Astrocyte of the spinal cord (primary cell): ENCODE data around the gene LPP.

ENCODE experiments used
- DNase-seq: peaks from one replicate; pipeline ENCODE4 v3.0.0; 2011; ENCODE audit warnings: low read depth, low spot score
- H3K4me3 ChIP-seq: 2 replicates; pipeline ENCODE4 v1.5.1; 2011; ENCODE audit warnings: low read depth, mild to moderate bottlenecking, low read length, moderate library complexity
- CTCF ChIP-seq: IDR thresholded peaks from 2 replicates; pipeline ENCODE4 v1.5.1; 2012; ENCODE audit warnings: low read depth, mild to moderate bottlenecking, low read length, inconsistent platforms
- in situ Hi-C: cut with HindIII; loops from 2 replicates; pipeline ENCODE4 v1.10.0; 2017; ENCODE audit warnings: low sequenced_read_pairs

Gene LPP

DNA sequence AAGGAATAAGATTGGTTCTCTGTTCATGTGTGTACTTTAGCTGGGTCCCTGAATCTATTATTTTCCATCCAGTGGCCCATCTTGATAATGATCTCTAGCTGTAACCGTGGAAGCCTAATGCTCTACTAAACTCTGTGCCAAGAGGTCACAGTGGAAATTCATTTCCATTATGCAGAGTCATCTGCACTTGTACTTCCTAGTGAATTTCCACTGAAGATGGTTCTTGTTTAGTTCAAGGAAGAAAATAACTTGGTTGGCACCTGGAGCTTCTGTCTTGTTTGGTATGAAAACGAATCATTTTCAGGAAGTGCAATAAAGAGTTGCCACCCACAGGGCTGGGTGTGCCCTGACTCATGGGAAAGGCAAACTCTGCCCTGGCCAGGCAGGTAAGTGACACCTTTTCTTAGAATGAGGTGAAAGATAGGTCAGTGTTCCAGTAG lies 10.3 kb downstream of the LPP start:
- TF ChIP-seq CTCF, result no peak
- no peak overlapping the region for H3K4me3 ChIP-seq
- in situ Hi-C loops, result no loop called here
- no peak for DNase-seq

GRCh38 chr3:188165596-188165995 lies 11.6 kb downstream of the LPP start:
- in situ Hi-C loops, result no loop called here
- no peak for TF ChIP-seq CTCF
- no peak for DNase-seq
- no peak overlapping the region for H3K4me3 ChIP-seq

DNA sequence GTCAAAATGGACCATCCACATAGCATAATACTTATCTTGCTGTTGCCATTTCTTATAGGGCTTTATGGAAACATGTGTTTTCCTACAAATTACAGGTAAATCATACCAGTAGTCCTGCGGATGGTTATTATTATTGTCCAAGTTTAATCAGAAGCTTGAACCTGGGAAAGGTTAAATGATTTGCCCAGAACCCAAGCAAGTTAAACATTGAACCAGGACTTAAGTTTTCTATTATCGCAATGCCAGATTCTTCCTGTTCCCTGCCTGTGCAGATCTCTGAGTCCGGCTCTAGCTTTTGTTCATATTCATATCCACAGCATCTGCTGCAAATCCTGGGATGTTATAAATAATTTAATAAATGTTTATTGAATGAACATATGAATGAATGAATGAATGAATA lies 12.5 kb downstream of the LPP start:
- in situ Hi-C loops, result no loop called here
- no peak for DNase-seq

DNA sequence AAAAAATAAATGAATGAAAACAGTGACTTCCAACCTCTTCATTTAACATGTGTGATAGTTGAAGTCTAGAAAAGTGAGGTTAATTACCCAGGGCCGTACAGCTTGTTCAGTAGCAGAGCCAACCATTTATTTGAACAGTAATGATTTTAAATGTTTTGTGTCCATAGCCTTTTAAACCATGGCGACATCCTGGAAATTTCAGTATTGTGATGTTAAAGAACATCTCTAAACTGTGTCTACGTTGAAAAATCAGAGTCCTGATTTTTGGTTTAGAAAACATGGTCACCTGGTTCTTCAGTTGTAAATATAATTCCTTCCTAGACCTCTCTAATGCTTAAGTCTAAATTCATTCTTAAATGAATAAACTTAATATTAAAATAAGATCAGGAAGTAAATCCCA lies 14.2 kb downstream of the LPP start:
- TF ChIP-seq CTCF, result no peak
- in situ Hi-C loops, result no loop called here
- no peak overlapping the region for H3K4me3 ChIP-seq
- no peak for DNase-seq

More for the DNA sequence above, 12.5 kb downstream of the LPP start:
- TF ChIP-seq CTCF, result no peak
- no peak overlapping the region for H3K4me3 ChIP-seq

GRCh38 chr3:188168648-188169047 lies 14.7 kb downstream of the LPP start:
- in situ Hi-C loops, result no loop called here
- no peak for DNase-seq
- H3K4me3 ChIP-seq, result no peak overlapping the region
- TF ChIP-seq CTCF, result no peak

GRCh38 chr3:188169830-188170455 lies 16.0 kb downstream of the LPP start:
- no peak for TF ChIP-seq CTCF
- in situ Hi-C loops, result no loop called here
- no peak for DNase-seq

More at GRCh38 chr3:188169830-188170455, 16.0 kb downstream of the LPP start:
- no peak overlapping the region for H3K4me3 ChIP-seq
